NCI-H2227 (cell line): ENCODE data around the gene SLC35A4.
"Not testable (repeated sequence)": the region's sequence is repeated elsewhere in the genome, so short reads cannot be mapped to it uniquely, and the experiment has no call there.

ENCODE experiments used
- DNase-seq: peaks from one replicate; lab custom pipeline; 2025; ENCODE audit not compliant: unreplicated experiment; lab: John Stamatoyannopoulos, UW

The SLC35A4 gene

DNA sequence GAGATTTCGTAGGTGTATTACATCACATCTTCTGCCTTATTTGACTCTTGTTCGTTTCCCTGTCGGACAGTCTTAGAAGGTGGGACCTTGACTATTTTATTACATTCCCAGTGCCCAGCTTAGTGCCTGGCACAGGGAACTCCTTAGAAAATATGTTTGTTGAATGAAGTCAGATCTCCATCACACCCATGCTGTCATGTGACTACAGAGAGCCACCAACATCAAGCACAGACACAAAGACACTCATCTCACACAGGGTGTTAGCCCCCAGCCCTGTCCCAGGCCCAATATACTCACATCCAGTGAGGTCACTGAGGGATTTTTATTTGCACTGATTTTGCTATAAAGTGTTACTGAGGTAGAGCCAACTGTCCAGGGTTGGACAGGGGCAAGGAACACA is 6.7 kb upstream of the SLC35A4 start:
- DNase-seq = no peak

DNA sequence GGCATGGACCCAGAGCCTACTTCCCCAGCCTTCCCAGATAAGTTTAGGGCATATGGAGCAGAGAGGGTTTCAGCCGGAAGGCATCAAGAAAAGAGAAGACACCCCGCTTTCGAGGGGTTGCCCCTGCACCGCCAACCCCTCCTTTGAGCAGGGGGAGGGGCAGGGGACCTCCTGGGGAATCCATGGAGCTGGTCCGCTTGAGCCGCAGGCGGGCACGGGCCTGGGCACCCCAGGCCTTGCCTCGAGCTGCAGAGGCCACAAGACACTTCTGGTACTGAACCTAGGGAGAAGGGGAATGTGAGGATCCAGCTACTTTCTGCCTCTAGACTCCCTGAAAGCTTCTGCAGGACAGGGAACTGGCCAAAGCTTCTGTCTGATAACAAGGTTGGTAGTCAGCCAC is 6.1 kb upstream of the SLC35A4 start:
- no peak for DNase-seq

DNA sequence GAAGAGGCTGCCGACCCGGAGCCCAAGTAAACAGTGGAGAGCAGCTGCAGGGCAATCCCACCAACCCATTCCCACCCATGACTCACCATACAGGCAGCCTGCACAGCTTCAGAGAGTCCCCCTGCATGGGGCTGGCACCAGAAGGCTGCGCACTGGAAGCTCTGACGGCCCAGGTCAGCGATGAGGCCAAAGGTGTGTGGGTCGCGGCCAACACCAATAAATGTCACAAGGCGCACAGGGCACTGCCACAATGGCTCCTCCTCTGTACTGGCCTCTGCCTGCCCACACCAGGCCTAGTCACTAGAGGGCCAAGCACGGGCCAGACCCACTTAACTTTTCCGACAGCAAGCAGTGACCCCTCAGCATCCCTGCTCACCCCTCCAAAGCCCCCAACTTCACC is 4.4 kb upstream of the SLC35A4 start:
- DNase-seq = no peak

DNA sequence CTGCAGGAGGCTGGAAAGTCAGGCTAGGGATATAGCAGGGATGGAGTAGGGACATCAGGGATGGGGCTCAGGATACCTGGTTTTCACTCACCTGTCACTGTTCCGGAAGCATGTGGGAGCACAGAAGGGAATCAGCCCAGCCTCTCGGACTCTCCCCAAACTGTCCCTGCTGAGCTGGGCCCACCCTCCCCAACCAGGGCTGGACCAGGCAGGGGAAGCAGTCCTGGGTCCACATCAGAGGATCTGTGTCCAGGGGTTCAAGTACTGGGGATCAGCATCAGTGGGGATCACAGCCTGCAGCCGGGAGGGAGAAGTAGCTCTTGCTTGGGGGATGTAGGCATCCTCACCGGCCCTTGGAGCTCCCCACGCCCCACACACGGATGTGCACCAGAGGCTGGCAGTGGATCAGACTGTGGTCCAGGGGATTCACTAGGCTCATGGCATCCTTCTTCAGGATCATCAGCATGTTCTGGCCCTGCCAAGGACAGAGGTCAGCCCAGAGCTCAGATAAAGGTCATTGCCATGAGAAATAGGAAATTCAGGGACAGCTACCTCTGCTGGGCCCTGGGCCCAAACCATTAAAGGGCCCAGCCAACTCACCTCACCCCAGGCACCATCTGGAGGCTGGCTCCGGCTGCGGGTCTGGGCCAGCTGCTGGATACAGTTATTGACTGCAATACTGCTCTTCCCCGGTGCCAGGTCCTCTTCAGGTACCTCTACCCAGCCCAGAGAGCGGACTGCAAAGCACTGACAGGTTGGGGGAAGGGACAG is 2.7 kb upstream of the SLC35A4 start:
- no peak for DNase-seq

DNA sequence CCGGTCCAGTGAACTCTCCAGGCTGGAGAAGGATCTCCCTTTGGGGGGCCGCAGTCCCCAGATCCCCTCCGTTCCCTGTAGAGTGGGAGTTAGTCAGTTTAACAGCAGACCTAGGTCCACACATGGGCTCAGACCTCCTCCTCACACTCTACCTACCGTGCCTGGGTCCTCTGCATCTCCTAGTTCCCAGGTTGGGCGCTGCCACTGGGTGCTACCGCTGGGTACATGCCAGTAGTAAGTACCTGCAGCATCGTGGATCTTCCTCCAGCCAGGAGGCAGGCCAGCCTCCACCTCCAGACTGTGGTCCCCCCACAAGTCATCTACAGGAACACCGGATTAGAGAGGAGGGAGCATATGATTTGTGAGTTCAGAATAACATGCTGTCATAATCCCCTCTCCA is 1.0 kb upstream of the SLC35A4 start:
- DNase-seq = peak; percentile 26

DNA sequence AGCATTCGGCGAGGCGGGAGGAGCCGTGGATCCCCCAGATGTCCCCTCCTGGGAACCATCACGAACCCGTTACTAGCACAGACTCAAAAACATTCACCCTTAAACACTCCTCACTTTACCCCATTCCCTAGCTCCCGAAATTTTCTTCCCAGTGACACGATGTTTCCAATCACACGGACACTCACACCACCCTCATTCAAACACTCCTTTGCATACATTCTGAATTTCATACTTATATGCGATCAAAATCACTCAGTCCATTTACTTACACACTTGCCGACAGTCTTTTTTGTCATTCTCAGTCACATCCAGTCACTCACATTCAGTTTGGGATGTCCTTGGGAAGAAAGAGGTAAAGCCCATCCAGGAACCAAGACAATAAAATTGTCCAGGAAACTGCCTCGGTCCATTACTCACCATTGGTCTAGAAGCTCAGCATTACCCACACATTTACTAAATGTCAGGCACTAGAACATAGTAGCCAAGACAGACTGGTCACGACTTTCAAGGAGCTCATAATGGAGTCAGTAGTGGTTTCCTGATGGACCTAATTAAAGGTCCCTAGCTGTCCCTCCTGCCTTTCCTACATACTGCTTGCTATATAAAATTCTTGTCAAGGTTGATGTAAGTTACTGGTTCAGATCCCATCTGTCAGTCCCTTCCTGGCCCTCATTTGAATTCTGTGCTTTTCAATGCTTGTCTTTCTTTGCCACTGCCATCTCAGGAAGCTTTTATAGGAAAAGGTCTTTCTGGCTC is 574 bp downstream of the SLC35A4 start:
- DNase-seq = no peak

DNA sequence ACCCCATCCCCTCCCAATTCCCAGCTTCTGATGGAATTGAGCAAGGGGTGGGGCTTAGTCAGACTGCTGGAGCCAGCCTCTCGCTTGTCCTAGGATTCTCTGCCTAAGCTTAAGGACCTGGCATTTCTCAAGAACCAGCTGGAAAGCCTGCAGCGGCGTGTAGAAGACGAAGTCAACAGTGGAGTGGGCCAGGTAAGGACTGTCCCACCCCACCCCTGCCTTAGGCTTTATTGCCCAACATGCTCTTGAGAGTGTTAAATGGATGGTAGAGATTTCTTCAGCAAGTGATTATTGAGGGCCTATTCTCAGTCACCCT is 1.1 kb downstream of the SLC35A4 start:
- no peak for DNase-seq

DNA sequence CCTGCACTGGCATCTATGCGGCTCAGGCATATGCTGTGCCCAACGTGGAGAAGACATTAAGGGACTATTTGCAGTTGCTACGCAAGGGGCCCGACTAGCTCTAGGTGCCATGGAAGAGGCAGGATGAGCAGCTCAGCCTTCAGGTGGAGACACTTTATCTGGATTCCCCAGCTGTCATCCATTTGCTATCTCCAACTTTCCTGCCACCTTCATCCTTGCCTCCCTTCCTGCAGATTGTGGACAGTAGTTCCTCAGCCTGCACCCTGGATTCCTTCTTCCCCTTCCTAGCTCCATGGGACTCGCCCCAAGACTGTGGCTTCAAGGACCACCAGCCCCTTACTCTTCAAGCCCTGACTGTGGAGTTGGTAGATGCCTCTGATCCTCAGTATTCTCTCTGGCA is 2.0 kb downstream of the SLC35A4 start:
- no peak for DNase-seq

DNA sequence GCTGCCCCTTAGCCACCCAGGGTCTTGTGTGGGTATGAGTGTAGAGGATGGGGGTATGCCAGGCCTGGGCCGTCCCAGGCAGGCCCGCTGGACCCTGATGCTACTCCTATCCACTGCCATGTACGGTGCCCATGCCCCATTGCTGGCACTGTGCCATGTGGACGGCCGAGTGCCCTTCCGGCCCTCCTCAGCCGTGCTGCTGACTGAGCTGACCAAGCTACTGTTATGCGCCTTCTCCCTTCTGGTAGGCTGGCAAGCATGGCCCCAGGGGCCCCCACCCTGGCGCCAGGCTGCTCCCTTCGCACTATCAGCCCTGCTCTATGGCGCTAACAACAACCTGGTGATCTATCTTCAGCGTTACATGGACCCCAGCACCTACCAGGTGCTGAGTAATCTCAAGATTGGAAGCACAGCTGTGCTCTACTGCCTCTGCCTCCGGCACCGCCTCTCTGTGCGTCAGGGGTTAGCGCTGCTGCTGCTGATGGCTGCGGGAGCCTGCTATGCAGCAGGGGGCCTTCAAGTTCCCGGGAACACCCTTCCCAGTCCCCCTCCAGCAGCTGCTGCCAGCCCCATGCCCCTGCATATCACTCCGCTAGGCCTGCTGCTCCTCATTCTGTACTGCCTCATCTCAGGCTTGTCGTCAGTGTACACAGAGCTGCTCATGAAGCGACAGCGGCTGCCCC is 2.6 kb downstream of the SLC35A4 start:
- DNase-seq = no peak

DNA sequence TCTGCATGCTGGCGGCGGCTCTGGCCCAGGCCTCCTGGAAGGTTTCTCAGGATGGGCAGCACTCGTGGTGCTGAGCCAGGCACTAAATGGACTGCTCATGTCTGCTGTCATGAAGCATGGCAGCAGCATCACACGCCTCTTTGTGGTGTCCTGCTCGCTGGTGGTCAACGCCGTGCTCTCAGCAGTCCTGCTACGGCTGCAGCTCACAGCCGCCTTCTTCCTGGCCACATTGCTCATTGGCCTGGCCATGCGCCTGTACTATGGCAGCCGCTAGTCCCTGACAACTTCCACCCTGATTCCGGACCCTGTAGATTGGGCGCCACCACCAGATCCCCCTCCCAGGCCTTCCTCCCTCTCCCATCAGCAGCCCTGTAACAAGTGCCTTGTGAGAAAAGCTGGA is 3.2 kb downstream of the SLC35A4 start:
- DNase-seq = no peak

DNA sequence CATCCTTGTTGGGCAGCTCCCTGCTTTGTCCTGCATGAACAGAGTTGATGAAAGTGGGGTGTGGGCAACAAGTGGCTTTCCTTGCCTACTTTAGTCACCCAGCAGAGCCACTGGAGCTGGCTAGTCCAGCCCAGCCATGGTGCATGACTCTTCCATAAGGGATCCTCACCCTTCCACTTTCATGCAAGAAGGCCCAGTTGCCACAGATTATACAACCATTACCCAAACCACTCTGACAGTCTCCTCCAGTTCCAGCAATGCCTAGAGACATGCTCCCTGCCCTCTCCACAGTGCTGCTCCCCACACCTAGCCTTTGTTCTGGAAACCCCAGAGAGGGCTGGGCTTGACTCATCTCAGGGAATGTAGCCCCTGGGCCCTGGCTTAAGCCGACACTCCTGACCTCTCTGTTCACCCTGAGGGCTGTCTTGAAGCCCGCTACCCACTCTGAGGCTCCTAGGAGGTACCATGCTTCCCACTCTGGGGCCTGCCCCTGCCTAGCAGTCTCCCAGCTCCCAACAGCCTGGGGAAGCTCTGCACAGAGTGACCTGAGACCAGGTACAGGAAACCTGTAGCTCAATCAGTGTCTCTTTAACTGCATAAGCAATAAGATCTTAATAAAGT is 3.9 kb downstream of the SLC35A4 start:
- DNase-seq = no peak

DNA sequence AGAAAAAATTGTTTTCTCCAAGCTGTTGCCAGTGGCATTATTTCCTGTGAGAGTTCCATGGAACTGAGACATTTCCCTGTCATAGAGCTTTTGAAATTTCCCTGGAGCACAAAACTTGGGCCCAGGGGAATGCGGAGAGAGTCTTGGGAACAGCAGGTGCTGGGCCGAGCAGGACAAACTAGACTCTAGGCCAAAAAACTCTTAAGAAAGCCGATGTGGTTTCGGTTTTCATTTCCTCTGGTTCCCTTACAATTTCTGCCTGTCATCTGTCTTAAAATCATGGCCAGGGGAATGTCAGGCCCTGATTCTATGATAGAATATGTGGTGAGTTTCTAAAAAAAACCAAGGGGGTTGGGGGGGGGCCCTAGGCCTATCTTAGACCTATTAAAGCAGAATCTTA is 4.6 kb downstream of the SLC35A4 start:
- DNase-seq = no peak

DNA sequence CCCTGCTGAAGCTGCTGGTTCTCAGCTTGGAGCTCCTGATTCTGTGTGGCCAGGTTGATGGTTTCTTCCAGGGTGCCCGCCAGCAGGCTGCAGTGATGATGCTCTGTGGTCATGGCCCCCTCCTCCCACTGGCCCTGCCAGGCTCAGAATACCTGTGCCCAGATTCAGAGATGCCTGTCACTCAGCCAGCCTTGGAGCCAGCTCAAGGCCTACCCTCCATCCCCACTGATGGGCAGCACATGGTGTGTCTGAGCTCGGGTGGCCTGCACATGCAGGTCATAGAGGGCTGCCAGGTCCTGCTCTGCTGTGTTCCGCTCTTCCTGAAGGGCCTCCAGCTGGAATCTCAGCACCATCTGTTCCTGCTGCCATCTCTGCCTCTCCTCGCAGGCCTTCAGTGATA is 5.4 kb downstream of the SLC35A4 start:
- no peak for DNase-seq

DNA sequence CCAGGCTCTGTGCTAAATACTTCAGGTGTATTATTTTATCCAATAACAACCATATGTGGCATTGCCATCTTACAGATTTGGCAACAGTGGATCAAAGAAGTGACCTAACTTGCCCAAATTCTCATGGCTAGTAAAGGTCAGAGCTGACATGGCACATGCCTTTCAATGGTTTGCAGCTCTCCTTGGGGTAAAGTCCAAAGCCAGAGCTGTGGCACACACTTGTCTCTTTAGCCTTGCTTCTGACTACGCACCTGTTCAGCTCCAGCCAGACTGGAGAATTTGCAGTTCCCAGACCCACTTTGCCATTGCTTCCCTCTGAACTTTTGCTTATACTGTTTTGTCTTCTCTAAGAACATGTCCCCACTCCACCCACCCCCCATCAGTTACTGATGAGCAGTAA is 5.9 kb downstream of the SLC35A4 start:
- DNase-seq = no peak

DNA sequence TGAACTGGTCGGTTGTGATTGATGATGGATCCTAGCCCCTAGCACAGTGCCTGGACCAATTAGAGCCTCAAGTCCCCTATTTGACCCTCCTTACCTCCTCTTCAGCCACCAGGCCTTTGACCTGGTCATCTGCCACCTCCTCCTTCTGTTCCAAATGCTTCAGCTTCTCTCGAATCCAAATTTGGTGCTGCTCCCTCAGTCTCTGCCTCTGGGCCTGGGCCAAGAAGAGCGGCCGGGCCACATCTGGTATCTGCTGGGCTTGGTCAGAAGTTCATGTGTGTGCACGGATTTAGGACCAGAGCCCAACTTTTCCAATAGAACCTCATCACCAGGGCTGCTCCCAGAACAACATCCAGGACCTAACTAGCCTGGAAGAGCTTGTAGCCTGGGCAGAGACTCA is 6.5 kb downstream of the SLC35A4 start:
- DNase-seq = no peak

DNA sequence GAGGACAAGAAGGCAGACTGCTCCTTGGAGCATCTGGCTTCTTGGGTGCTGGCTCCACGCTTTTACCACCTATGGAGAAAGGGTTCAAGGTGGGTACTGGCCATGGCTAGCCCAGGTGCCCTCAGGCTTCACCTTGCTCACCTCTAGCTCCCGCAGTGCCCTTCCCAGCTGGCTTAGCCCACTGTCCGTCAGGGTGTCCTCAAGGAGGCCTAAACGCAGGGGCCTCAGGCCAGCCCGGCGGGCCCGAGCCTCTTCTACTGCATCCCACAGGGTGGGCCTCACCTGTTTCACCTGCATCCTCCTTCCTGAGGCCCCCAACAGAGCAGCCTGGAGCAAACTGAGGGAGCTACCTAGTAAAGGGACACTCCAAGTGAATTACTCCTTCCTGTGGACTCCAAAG is 9.1 kb downstream of the SLC35A4 start:
- DNase-seq = no peak

DNA sequence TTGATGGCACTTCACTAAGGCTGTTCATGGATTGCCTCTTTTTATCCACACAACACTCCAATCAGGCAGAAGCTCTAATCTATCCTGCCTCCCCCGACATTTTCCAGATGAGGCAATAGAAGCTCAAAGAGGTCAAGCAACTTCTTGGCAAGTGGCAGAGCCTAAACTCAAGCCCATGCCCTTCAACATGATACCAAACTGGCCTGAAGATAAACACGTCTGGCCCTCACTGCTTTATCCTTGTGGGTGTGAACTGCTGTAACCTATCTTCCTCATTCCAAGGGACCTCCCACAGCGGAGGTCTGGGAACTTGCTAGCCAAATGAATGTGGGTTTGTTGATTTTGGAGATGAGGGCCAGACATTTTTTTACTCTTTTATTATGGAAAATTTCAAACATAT is 9.5 kb downstream of the SLC35A4 start:
- DNase-seq = no peak

DNA sequence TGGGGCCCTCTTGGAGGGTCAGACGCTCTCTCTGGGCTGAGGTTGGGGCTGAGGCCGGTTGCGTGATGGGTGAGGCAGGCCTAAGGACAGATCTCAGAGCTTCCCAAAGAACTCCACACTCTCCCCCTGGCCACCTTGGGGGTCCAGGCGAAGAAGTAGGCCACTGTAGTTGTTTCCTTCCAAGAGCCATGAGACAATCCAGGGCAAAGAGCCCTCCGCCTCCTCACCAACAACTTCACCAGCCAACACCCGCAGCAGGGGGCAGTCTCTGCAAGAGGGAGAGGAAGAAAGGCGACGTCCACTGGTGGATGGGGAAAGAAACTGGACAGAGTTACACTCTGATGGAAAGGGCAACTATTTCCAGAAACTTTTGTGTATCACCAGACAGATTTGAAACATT is 10.7 kb downstream of the SLC35A4 start:
- no peak for DNase-seq

DNA sequence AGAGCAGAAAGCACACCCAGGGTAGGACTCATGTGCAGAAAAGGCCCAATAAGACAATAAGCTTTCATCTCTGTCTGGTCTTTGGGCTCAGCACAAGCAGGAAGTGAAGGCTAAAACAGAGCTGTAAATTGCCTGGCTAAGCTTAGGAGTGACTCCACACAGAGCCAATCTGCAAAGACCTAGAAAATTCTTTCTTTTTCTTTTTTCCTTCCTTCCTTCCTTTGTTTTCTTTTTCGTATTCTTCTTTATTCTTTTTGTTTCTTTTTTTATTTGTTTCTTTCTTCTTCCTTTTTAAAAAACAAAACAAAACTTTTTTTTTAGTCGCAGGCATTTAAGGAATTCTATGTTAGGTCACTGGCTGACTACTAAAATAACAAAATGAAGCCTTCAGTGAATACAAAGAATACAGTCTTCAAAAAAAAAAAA is 12.2 kb downstream of the SLC35A4 start:
- no peak for DNase-seq

DNA sequence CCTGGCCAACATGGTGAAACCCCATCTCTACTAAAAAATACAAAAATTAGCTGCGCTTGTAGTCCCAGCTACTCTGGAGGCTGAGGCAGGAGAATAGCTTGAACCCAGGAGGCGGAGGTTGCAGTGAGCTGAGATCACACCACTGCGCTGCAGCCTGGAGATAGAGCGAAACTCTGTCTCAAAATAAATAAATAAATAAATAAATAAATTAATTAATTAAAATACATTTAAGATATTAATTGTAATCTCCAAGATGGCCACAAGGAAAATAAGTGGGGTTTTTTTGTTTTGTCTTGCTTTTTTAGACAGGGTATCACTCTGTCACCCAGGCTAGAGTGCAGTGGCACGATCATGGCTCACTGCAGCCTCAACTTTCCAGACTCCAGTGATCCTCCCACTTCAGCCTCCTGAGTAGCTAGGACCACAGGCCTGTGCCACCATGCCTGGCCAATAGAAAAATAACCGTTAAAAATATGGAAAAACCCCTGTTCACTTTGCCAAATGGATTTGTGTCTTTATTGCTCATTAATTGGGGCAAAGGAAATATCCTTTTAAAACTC is 14.6 kb downstream of the SLC35A4 start:
- DNase-seq = not testable (repeated sequence)

DNA sequence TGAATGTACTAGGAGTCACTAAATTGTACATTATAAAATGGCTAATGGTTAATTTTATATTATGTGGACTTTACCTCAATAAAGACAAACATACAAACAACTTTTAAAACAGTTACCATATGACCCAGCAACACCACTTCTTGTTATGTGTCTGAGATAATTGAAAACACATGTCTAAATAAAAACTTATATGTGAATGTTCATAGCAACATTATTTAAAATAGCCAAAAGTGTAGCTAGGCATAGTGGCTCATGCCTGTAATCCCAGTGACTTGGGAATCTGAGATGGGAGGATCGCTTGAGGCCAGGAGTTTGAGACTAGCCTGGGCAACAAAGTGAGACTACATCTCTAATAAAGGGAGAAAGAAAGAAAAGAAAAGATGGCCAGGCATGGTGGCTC is 22.9 kb downstream of the SLC35A4 start:
- no peak for DNase-seq
